OCI-LY7 (cell line): ENCODE data around the gene PATJ.

ENCODE experiments used
- EZH2phosphoT487 ChIP-seq: fragments of 200-600 bp; sonication (generic); IDR thresholded peaks from 2 replicates; pipeline ENCODE4 v1.6.1; 2018; ENCODE audit warnings: low read depth, borderline replicate concordance, mild to moderate bottlenecking, mixed run types, antibody characterized with exemption, low read length, moderate library complexity, mixed read lengths
- TF ChIP-seq, protein P1 (sequence below): fragments of 200-600 bp; sonication (generic); conservative IDR thresholded peaks from 2 replicates; pipeline ENCODE4 v1.5.1; 2014; ENCODE audit warnings: mild to moderate bottlenecking, antibody characterized with exemption, low read length, moderate library complexity, mixed read lengths

DNA sequence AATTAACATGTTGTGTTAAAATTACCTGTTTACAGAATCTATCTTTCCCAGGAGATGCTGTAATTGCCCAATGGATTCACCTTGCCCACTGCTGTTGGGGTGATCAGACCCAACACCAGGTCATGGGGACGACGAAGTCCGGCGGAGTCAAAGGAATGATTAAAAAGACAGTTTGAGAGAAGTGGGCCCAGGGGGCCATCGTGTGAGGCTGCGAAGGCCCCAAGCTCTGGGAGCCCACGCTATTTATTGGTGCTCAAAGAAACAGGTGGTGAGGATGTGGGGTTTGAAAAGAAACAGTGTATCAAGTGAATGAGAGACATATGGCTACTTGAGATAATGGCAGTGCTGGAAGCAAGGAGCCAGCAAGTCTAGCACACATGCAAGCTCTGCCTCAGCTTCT lies 436.1 kb downstream of the PATJ start:
- no peak for TF ChIP-seq EZH2phosphoT487
- TF ChIP-seq, protein P1, sequence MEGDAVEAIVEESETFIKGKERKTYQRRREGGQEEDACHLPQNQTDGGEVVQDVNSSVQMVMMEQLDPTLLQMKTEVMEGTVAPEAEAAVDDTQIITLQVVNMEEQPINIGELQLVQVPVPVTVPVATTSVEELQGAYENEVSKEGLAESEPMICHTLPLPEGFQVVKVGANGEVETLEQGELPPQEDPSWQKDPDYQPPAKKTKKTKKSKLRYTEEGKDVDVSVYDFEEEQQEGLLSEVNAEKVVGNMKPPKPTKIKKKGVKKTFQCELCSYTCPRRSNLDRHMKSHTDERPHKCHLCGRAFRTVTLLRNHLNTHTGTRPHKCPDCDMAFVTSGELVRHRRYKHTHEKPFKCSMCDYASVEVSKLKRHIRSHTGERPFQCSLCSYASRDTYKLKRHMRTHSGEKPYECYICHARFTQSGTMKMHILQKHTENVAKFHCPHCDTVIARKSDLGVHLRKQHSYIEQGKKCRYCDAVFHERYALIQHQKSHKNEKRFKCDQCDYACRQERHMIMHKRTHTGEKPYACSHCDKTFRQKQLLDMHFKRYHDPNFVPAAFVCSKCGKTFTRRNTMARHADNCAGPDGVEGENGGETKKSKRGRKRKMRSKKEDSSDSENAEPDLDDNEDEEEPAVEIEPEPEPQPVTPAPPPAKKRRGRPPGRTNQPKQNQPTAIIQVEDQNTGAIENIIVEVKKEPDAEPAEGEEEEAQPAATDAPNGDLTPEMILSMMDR, result no peak
